ENCODE results near the gene C2orf76. TPM values are rescaled to one million over a fixed set of nuclear protein-coding genes. Genes with fewer than 3 reads are reported as not detected.
A peak's percentile ranks its signal among the peaks of the same experiment; 100 is the strongest.

C2orf76 gene
- total RNA-seq, 2 donors from 2014 or later, result 15.8 to 16.2 TPM

DNA sequence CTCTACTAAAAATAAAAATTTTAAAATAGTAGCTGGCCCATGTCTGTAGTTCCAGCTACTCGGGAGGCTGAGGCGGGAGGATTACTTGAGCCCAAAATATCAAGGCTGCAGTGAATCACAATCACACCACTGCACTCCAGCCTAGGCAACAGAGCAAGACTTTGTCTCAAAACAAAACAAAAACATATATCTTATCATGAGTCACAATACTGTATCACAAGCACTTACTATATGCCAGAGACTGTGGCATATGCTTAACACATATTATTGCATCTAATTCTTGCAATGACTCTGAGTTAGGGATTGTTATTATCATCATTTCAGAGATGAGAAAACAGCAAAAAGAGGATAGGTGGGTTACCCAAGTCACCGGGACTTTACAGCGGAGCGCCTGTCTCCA is 35.5 kb upstream of the C2orf76 start:
- no peaks in the 10 kb centered on the region for H3K9me3 ChIP-seq
- no peaks in the 10 kb centered on the region for H3K36me3 ChIP-seq
- 86% methylated on average over 5 of the region's 5 CpGs for WGBS
- no peak overlapping the region for H3K27ac ChIP-seq
- no peak for DNase-seq (ENCODE audit: low spot score)
- no peaks in the 10 kb centered on the region for H3K27me3 ChIP-seq (replicated peaks; ENCODE audit: insufficient read depth)
- H3K4me3 ChIP-seq, result no peak overlapping the region
- TF ChIP-seq POLR2A (IDR thresholded peaks at IDR 0.05) (no peak), CTCF (IDR thresholded peaks at IDR 0.05) (no peak), POLR2AphosphoS5 (IDR thresholded peaks at IDR 0.05) (no peak)
- intact Hi-C loops (cut with DNase I), result no loop called here
- no peaks in the 10 kb centered on the region for H3K4me1 ChIP-seq (replicated peaks)

- Histone ChIP-seq H3K4me1 (replicated peaks) (no peaks in the 10 kb centered on the region), H3K36me3 (no peaks in the 10 kb centered on the region), H3K27me3 (replicated peaks; ENCODE audit: insufficient read depth) (no peaks in the 10 kb centered on the region), H3K4me3 (no peak overlapping the region), H3K9me3 (no peaks in the 10 kb centered on the region), H3K27ac (no peak overlapping the region)
- 86% methylated on average over 3 of the region's 6 CpGs for WGBS
- TF ChIP-seq POLR2AphosphoS5 (IDR thresholded peaks at IDR 0.05) (no peak), CTCF (IDR thresholded peaks at IDR 0.05) (no peak), POLR2A (IDR thresholded peaks at IDR 0.05) (no peak)
- intact Hi-C loops (cut with DNase I), result no loop called here
- no peak for DNase-seq (ENCODE audit: low spot score)
Measured at GRCh38 chr2:119397196-119397595, 30.6 kb upstream of the C2orf76 start.

DNA sequence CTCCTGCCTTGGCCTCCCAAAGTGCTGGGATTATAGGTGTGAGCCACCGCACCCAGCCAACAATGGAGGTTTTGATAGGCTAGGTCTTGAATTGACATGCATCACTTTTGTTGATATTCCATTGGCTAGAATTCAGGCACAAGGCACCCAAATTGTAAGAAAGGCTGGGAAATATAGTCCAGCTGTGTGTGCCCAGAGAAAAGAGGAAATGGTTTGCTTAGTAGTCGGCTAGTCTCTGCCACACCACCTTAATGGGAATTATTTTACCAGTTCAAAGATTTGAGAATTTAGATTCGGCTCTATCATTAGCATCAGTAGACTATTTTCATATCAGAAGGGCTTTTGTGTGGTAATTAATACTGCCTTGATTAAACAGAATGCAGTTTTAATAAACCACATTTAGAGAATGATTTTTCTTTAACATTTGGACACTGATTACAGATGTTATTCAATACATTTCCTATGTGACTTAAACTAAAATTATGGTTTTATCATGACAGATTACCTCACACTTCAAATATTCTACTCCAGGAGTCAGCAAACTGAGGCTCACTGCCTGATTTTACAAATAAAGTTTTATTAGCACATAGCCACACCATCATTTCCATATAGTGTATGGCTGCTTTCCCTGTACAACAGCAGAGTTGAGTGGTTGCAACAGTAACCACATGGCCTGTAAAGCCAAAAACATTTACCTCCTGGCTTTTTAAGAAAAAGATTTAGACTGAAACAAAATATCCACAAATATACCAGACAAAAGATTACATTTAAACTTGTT is 27.5 kb upstream of the C2orf76 start:
- WGBS, result 88% methylated on average over 3 of the region's 3 CpGs
- Histone ChIP-seq H3K9me3 (no peaks in the 10 kb centered on the region), H3K36me3 (no peaks in the 10 kb centered on the region), H3K4me3 (no peak overlapping the region), H3K27ac (no peak overlapping the region), H3K4me1 (replicated peaks) (peaks cover 3% of the 10 kb centered on the region), H3K27me3 (replicated peaks; ENCODE audit: insufficient read depth) (no peaks in the 10 kb centered on the region)
- intact Hi-C loops (cut with DNase I), result no loop called here
- no peak for DNase-seq (ENCODE audit: low spot score)
- TF ChIP-seq CTCF (IDR thresholded peaks at IDR 0.05) (no peak), POLR2A (IDR thresholded peaks at IDR 0.05) (no peak), POLR2AphosphoS5 (IDR thresholded peaks at IDR 0.05) (no peak)

GRCh38 chr2:119389615-119390306 is 23.1 kb upstream of the C2orf76 start:
- H3K9me3 ChIP-seq, result no peaks in the 10 kb centered on the region
- 17% methylated on average over 5 of the region's 5 CpGs for WGBS
- TF ChIP-seq CTCF (IDR thresholded peaks at IDR 0.05) (no peak), POLR2AphosphoS5 (IDR thresholded peaks at IDR 0.05) (peak; percentile 36), POLR2A (IDR thresholded peaks at IDR 0.05) (no peak)
- H3K36me3 ChIP-seq, result no peaks in the 10 kb centered on the region
- peaks cover 4% of the 10 kb centered on the region for H3K4me1 ChIP-seq (replicated peaks)
- no peaks in the 10 kb centered on the region for H3K27me3 ChIP-seq (replicated peaks; ENCODE audit: insufficient read depth)
- peak; percentile 68 for DNase-seq (ENCODE audit: low spot score)
- H3K4me3 ChIP-seq, result no peak overlapping the region
- intact Hi-C loops (cut with DNase I), result no loop called here
- H3K27ac ChIP-seq, result no peak overlapping the region

Data from prostate gland (tissue), 2 donors.